ENCODE results near the gene TDRD6.
"Not testable (repeated sequence)": the region's sequence is repeated elsewhere in the genome, so short reads cannot be mapped to it uniquely, and the experiment has no call there.

The TDRD6 gene

GRCh38 chr6:46743425-46744158 lies 55.9 kb downstream of the TDRD6 start:
- no peak for DNase-seq (ENCODE audit: low spot score)

- DNase-seq (ENCODE audit: low spot score), result not testable (repeated sequence)
Measured at GRCh38 chr6:46744159-46744725, 56.6 kb downstream of the TDRD6 start.

GRCh38 chr6:46745973-46746372 lies 58.3 kb downstream of the TDRD6 start:
- DNase-seq (ENCODE audit: low spot score), result no peak

GRCh38 chr6:46746696-46747095 lies 59.0 kb downstream of the TDRD6 start, which contains the start of gene ANKRD66:
TSS of gene ANKRD66 (plus strand) at chr6:46746933. CDS start at chr6:46751949, 5,016 bp downstream.
- no peak for DNase-seq (ENCODE audit: low spot score)

GRCh38 chr6:46748940-46749503 lies 61.3 kb downstream of the TDRD6 start:
- no peak for DNase-seq (ENCODE audit: low spot score)

GRCh38 chr6:46749731-46750130 lies 62.0 kb downstream of the TDRD6 start:
- DNase-seq (ENCODE audit: low spot score), result no peak

GRCh38 chr6:46751658-46752057 lies 64.0 kb downstream of the TDRD6 start:
- DNase-seq (ENCODE audit: low spot score), result no peak

All from AG08396 (cell line).